Colonic mucosa (tissue), 4 donors: ENCODE data around the gene BAG5. TPM values are rescaled to one million over a fixed set of nuclear protein-coding genes. Genes with fewer than 3 reads are reported as not detected.

Experiments used
- DNase-seq: peaks from one replicate; pipeline ENCODE4 v3.0.0-alpha.2; 2020
- H3K27ac ChIP-seq: fragments of 200-600 bp; one replicate; pipeline ENCODE4 v1.8.0; 2021
- H3K27me3 ChIP-seq: fragments of 200-600 bp; one replicate; pipeline ENCODE4 v1.8.0; 2021
- H3K36me3 ChIP-seq: fragments of 200-600 bp; one replicate; pipeline ENCODE4 v1.8.0; 2021
- H3K4me1 ChIP-seq: fragments of 200-600 bp; one replicate; pipeline ENCODE4 v1.8.0; 2021; ENCODE audit warnings: mild to moderate bottlenecking
- H3K4me3 ChIP-seq: fragments of 200-600 bp; one replicate; pipeline ENCODE4 v1.8.0; 2021
- H3K9ac ChIP-seq, 2 donors: one replicate each; pipeline ENCODE4 v1.7.0; 2013; ENCODE audit warnings: control low read depth in 2 of 2, low read depth in 2 of 2, low read length in 2 of 2
- H3K9me3 ChIP-seq: fragments of 200-600 bp; one replicate; pipeline ENCODE4 v1.8.0; 2021
- CTCF ChIP-seq: fragments of 200-600 bp; IDR thresholded peaks from one replicate; pipeline ENCODE4 v1.8.0; 2022; ENCODE audit warnings: antibody characterized with exemption, mild to moderate bottlenecking
- intact Hi-C: fragments of 100-400 bp; cut with DNase I; formaldehyde crosslinking; loops from one replicate; pipeline ENCODE4 v1.14.1; 2022
- total RNA-seq, 2 donors: library from RNA; stranded (reverse); fragmentation: NEBNext Ultra II Directional in 1 of 2; extraction: Animal tissue kit (Norgen Biotek cat#: 25700) in 1 of 2; gene quantifications; one replicate each; pipeline ENCODE4 v1.2.1, GENCODE V29; 2021
- donor health status: healthy.
- donor health status: DM: no; HTN: no; CAD: no.
- donor health status: DM: no; HTN: no; CAD: no.

The BAG5 gene
- total RNA-seq, 2 donors from 2014 or later, result 26.8 to 29.7 TPM

- no peaks in the 10 kb centered on the region for H3K27me3 ChIP-seq
- no peak overlapping the region for H3K4me3 ChIP-seq
- no peak for DNase-seq
- no peak overlapping the region for H3K27ac ChIP-seq
- H3K36me3 ChIP-seq, result no peaks in the 10 kb centered on the region
- H3K4me1 ChIP-seq, result peaks cover 20% of the 10 kb centered on the region
- H3K9me3 ChIP-seq, result no peaks in the 10 kb centered on the region
- intact Hi-C loops, result no loop called here
- no peak for TF ChIP-seq CTCF
- H3K9ac ChIP-seq, result no peak overlapping the region
Measured at GRCh38 chr14:103531421-103532215, 30.8 kb downstream of the BAG5 start.

GRCh38 chr14:103530831-103531230 lies 31.6 kb downstream of the BAG5 start:
- intact Hi-C loops, result no loop called here
- Histone ChIP-seq H3K9me3 (no peaks in the 10 kb centered on the region), H3K27me3 (no peaks in the 10 kb centered on the region), H3K9ac (no peak overlapping the region), H3K36me3 (no peaks in the 10 kb centered on the region), H3K4me3 (no peak overlapping the region), H3K27ac (no peak overlapping the region), H3K4me1 (peaks cover 28% of the 10 kb centered on the region)
- TF ChIP-seq CTCF, result no peak
- DNase-seq, result no peak

GRCh38 chr14:103530390-103530789 lies 32.1 kb downstream of the BAG5 start:
- H3K4me3 ChIP-seq, result no peak overlapping the region
- intact Hi-C loops, result no loop called here
- no peaks in the 10 kb centered on the region for H3K27me3 ChIP-seq
- H3K9me3 ChIP-seq, result no peaks in the 10 kb centered on the region
- peaks cover 30% of the 10 kb centered on the region for H3K4me1 ChIP-seq
- no peak for DNase-seq
- TF ChIP-seq CTCF, result no peak
- H3K36me3 ChIP-seq, result no peaks in the 10 kb centered on the region
- no peak overlapping the region for H3K27ac ChIP-seq
- peak overlapping the region; percentile 87 to 88 for H3K9ac ChIP-seq

- no peak for DNase-seq
- Histone ChIP-seq H3K9ac (peak overlapping the region; percentile 87 to 88), H3K4me1 (peaks cover 32% of the 10 kb centered on the region), H3K27ac (peak overlapping the region; percentile 80), H3K4me3 (peak overlapping the region; percentile 97), H3K36me3 (no peaks in the 10 kb centered on the region), H3K27me3 (no peaks in the 10 kb centered on the region), H3K9me3 (no peaks in the 10 kb centered on the region)
- TF ChIP-seq CTCF, result no peak
- intact Hi-C loops, result no loop called here
Measured at GRCh38 chr14:103529383-103530365, 32.8 kb downstream of the BAG5 start.

GRCh38 chr14:103528587-103529382 lies 33.7 kb downstream of the BAG5 start, which contains the start of gene TRMT61A:
Gene TRMT61A (plus strand): TSS chr14:103529196. CDS start chr14:103529979, 783 bp downstream.
- no peak for TF ChIP-seq CTCF
- intact Hi-C loops, result no loop called here
- Histone ChIP-seq H3K36me3 (no peaks in the 10 kb centered on the region), H3K9me3 (no peaks in the 10 kb centered on the region), H3K27me3 (no peaks in the 10 kb centered on the region), H3K4me1 (peaks cover 33% of the 10 kb centered on the region), H3K4me3 (peak within 1 kb of the TSS; percentile 97), H3K9ac (peak within 1 kb of the TSS; percentile 87 to 88), H3K27ac (peak within 1 kb of the TSS; percentile 80)
- DNase-seq, result peak; percentile 93
